Activated CD8-positive, alpha-beta T cell treated with anti-CD3 and anti-CD28 coated beads for 36 hours (primary cell): ENCODE data around the gene SERGEF. TPM values are rescaled to one million over a fixed set of nuclear protein-coding genes. Genes with fewer than 3 reads are reported as not detected.

Experiments used
- ATAC-seq: fragments of 200-7000 bp; cut with Tn5 transposase; one replicate; pipeline ENCODE4 v1.10.0; 2021; ENCODE audit warnings: mild to moderate bottlenecking, moderate library complexity
- CTCF ChIA-PET: fragments of 350-600 bp; sonication (Branson Sonifier 250); formaldehyde crosslinking; loops from one replicate; lab custom pipeline; 2021; ENCODE audit warnings: antibody characterized with exemption; lab: Charles Lee
- POLR2A ChIA-PET: fragments of 350-600 bp; sonication (Branson Sonifier 250); formaldehyde crosslinking; loops from one replicate; lab custom pipeline; 2021; ENCODE audit warnings: antibody characterized with exemption; lab: Charles Lee
- DNase-seq: peaks from one replicate; pipeline ENCODE4 v3.0.0-alpha.2; 2020
- H3K27ac Mint-ChIP-seq: one replicate; pipeline ENCODE4 v1.8.0; 2021; ENCODE audit warnings: mild to moderate bottlenecking, mixed read lengths
- H3K27me3 Mint-ChIP-seq: one replicate; pipeline ENCODE4 v1.8.0; 2021; ENCODE audit warnings: mixed read lengths
- H3K36me3 Mint-ChIP-seq: one replicate; pipeline ENCODE4 v1.8.0; 2021; ENCODE audit warnings: low read depth, mixed read lengths
- H3K4me1 Mint-ChIP-seq: one replicate; pipeline ENCODE4 v1.8.0; 2021; ENCODE audit warnings: low read depth, mixed read lengths
- H3K4me3 Mint-ChIP-seq: one replicate; pipeline ENCODE4 v1.8.0; 2021; ENCODE audit warnings: mild to moderate bottlenecking, moderate library complexity, mixed read lengths
- H3K9me3 Mint-ChIP-seq: one replicate; pipeline ENCODE4 v1.8.0; 2021; ENCODE audit warnings: mixed read lengths
- CTCF ChIP-seq: fragments of 200-600 bp; IDR thresholded peaks from one replicate; pipeline ENCODE4 v1.8.0; 2022; ENCODE audit warnings: antibody characterized with exemption, mild to moderate bottlenecking
- intact Hi-C: fragments of 100-400 bp; cut with micrococcal nuclease; formaldehyde crosslinking; loops from one replicate; pipeline ENCODE4 v1.10.0; 2022
- total RNA-seq, 2 experiments: library from RNA; stranded (reverse); gene quantifications; one replicate each; pipeline ENCODE4 v1.2.3, GENCODE V29; 2021

SERGEF gene
- total RNA-seq, 2 experiments from 2014 or later: 56.2 to 64.4 TPM

DNA sequence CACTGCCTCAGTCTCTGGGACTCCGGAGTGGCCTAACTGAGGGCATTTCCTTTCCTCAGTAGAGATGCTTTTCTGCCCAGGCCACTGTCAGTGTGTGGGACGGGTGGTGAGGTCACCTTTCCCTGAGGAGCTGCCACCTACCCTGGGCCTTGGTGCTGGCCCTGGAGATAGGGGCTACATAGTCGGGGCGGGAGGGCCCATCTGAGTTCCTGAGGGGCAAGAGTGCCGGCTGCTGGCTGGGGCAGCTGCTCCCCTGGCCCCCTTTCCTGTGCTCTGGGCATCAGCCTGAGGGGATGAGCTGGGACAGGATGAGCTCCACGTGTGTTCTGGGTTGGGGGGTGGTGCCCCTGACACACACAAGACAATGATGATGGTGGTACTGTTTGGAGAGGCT, 272.9 kb downstream of the SERGEF start:
- no peak for TF ChIP-seq CTCF
- ATAC-seq: no peak
- ChIA-PET CTCF (interaction anchor here (2.3 to 4.1 kb wide), 2 partner anchors 9 to 239 kb away, joined by 6 to 29 read pairs; no protein-coding TSS in a partner anchor), POLR2A (interaction anchor here (0.7 kb wide), 1 partner anchor 162 kb away, joined by 3 read pairs; no protein-coding TSS in a partner anchor)
- DNase-seq: no peak
- Mint-ChIP-seq H3K4me3 (no peak overlapping the region), H3K4me1 (no peaks in the 10 kb centered on the region), H3K36me3 (no peaks in the 10 kb centered on the region), H3K9me3 (no peaks in the 10 kb centered on the region), H3K27ac (no peak overlapping the region), H3K27me3 (peaks cover 23% of the 10 kb centered on the region)
- intact Hi-C loops: no loop called here

GRCh38 chr11:17738151-17738973, 274.5 kb downstream of the SERGEF start:
- no peaks in the 10 kb centered on the region for H3K9me3 Mint-ChIP-seq
- ChIA-PET POLR2A (no interaction called here), CTCF (interaction anchor here (4.1 kb wide), 1 partner anchor 8 kb away, joined by 29 read pairs; no protein-coding TSS in a partner anchor)
- no peaks in the 10 kb centered on the region for H3K36me3 Mint-ChIP-seq
- H3K4me1 Mint-ChIP-seq: peaks cover 3% of the 10 kb centered on the region
- DNase-seq (no peak), ATAC-seq (no peak)
- H3K27ac Mint-ChIP-seq: no peak overlapping the region
- peaks cover 33% of the 10 kb centered on the region for H3K27me3 Mint-ChIP-seq
- TF ChIP-seq CTCF: no peak
- intact Hi-C loops: no loop called here
- no peak overlapping the region for H3K4me3 Mint-ChIP-seq

Other genes starting within 250 kb of the SERGEF start
- under 1 TPM; 0.18 to 0.23 TPM for gene TPH1, start 33.2 kb upstream of the SERGEF start, total RNA-seq
- 10 to 100 TPM; 38.1 to 39.9 TPM for gene SAAL1, start 93.0 kb upstream of the SERGEF start, total RNA-seq
- gene MRGPRX3, start 119.5 kb upstream of the SERGEF start, total RNA-seq: not detected
- not detected for gene MRGPRX4, start 159.8 kb upstream of the SERGEF start, total RNA-seq
- not detected for gene SAA4, start 223.8 kb upstream of the SERGEF start, total RNA-seq
- gene SAA2, start 235.6 kb upstream of the SERGEF start, total RNA-seq: not detected